T-helper 2 cell (primary cell): ENCODE data around the gene GRIP2.

Experiments used
- DNase-seq, 5 experiments: peaks; one replicate each; pipeline versions ENCODE4 v3.0.0 to v3.0.0-alpha.2; 2012 to 2022

Gene GRIP2

GRCh38 chr3:14505001-14505802 is 34.9 kb downstream of the GRIP2 start:
- DNase-seq = no peak

- DNase-seq = no peak
Measured at GRCh38 chr3:14503706-14504065, 36.5 kb downstream of the GRIP2 start.

- no peak for DNase-seq
Measured at GRCh38 chr3:14503033-14503705, 37.0 kb downstream of the GRIP2 start.

GRCh38 chr3:14502472-14502871 is 37.7 kb downstream of the GRIP2 start:
- no peak for DNase-seq

GRCh38 chr3:14497321-14497720 is 42.8 kb downstream of the GRIP2 start:
- no peak for DNase-seq

GRCh38 chr3:14496351-14496750 is 43.8 kb downstream of the GRIP2 start:
- no peak for DNase-seq

- DNase-seq = no peak
Measured at GRCh38 chr3:14494973-14495300, 45.2 kb downstream of the GRIP2 start.

- DNase-seq = no peak
Measured at GRCh38 chr3:14494279-14494972, 45.7 kb downstream of the GRIP2 start.

GRCh38 chr3:14492948-14493881 is 46.9 kb downstream of the GRIP2 start:
- no peak for DNase-seq

- no peak for DNase-seq
Measured at GRCh38 chr3:14491396-14492190, 48.5 kb downstream of the GRIP2 start.

- DNase-seq = no peak
Measured at GRCh38 chr3:14490831-14491230, 49.3 kb downstream of the GRIP2 start.

GRCh38 chr3:14490255-14490654 is 49.9 kb downstream of the GRIP2 start:
- DNase-seq = no peak

- no peak for DNase-seq
Measured at GRCh38 chr3:14489641-14490040, 50.5 kb downstream of the GRIP2 start.

GRCh38 chr3:14488286-14489041 is 51.7 kb downstream of the GRIP2 start:
- DNase-seq = no peak

- DNase-seq = no peak
Measured at GRCh38 chr3:14487821-14488220, 52.3 kb downstream of the GRIP2 start.

- no peak for DNase-seq
Measured at GRCh38 chr3:14487086-14487485, 53.1 kb downstream of the GRIP2 start.

- no peak for DNase-seq
Measured at GRCh38 chr3:14486460-14486859, 53.7 kb downstream of the GRIP2 start.

- no peak for DNase-seq
Measured at GRCh38 chr3:14485981-14486380, 54.2 kb downstream of the GRIP2 start.

- no peak for DNase-seq
Measured at GRCh38 chr3:14484741-14485140, 55.4 kb downstream of the GRIP2 start.

GRCh38 chr3:14483286-14483685 is 56.9 kb downstream of the GRIP2 start:
- DNase-seq = no peak

- no peak for DNase-seq
Measured at GRCh38 chr3:14482271-14482721, 57.8 kb downstream of the GRIP2 start.
